HFF-Myc (cell line): ENCODE measurements around the gene LATS1.
"Not testable (repeated sequence)": the region's sequence is repeated elsewhere in the genome, so short reads cannot be mapped to it uniquely, and the experiment has no call there.

Source experiments
- DNase-seq: peaks from one replicate; pipeline ENCODE4 v3.0.0-alpha.2; 2011; ENCODE audit warnings: low read depth; ENCODE audit errors: extremely low read depth
- H3K4me3 ChIP-seq: replicated peaks from 2 replicates; pipeline ENCODE4 v1.5.1; 2011; ENCODE audit warnings: low read depth, mild to moderate bottlenecking, control low read depth, low read length
- CTCF ChIP-seq: IDR thresholded peaks from 2 replicates; pipeline ENCODE4 v1.5.1; 2012; ENCODE audit warnings: mild to moderate bottlenecking, low read depth, low read length, control low read depth; ENCODE audit errors: missing control alignments

Gene LATS1

GRCh38 chr6:149694921-149695320 lies 23.0 kb downstream of the LATS1 start:
- no peak for TF ChIP-seq CTCF
- no peak overlapping the region for H3K4me3 ChIP-seq
- DNase-seq, result no peak

DNA sequence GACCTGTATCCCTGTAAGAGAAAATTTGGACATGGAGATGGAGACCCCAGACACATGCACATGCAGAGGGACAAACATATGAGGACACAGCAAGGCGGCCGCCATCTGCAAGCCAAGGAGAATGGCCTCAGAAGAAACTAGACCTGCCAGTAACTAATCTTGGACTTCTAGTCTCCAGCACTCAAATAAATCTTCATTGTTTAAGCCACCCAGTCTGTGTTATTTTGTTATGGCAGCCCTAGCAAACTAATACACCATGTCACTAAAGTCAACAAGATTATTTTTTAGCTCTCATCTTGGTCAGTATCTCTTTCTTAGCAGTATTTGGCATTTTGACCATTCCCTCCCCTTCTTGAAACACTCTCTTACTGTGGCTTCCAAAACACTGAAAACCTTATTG lies 26.7 kb downstream of the LATS1 start:
- no peak for DNase-seq
- H3K4me3 ChIP-seq, result no peak overlapping the region
- TF ChIP-seq CTCF, result no peak

DNA sequence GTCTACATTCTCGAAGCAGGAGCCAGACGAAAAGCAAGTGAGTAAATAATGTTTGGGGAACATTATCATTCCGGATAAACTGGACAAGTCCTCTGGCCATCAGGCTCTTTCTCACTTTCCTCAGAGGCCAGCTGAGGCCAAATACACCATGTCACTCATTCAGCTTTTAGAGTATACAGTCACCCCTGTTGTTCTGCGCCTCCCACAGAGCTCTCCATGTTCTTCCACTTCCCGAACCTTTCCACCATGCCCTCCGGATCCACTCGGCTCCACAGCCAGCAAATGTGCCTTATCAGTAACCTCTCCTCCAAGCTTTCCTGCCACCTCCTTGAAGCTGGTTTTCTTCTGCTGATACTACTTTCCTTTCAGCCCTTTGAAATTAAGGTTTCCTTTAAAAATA lies 31.7 kb downstream of the LATS1 start:
- DNase-seq, result no peak
- no peak for TF ChIP-seq CTCF
- H3K4me3 ChIP-seq, result no peak overlapping the region

- DNase-seq, result no peak
- no peak overlapping the region for H3K4me3 ChIP-seq
- no peak for TF ChIP-seq CTCF
These were observed 34.5 kb downstream of the LATS1 start for GRCh38 chr6:149683256-149683859.

DNA sequence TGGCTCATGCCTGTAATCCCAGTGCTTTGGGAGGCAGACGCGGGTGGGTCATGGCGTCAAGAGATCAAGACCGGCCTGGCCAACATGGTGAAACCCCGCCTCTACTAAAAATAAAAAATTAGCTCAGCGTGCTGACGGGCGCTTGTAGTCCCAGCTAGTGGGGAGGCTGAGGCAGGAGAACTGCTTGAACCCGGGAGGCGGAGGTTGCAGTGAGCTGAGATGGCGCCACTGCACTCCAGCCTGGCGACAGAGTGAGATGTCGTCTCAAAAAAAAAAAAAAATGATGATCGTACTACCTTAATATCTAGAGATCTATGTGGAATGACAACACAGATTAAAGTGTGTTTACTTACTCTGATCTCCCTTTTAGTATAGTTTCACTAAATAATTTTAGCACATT lies 36.1 kb downstream of the LATS1 start:
- DNase-seq, result not testable (repeated sequence)

DNA sequence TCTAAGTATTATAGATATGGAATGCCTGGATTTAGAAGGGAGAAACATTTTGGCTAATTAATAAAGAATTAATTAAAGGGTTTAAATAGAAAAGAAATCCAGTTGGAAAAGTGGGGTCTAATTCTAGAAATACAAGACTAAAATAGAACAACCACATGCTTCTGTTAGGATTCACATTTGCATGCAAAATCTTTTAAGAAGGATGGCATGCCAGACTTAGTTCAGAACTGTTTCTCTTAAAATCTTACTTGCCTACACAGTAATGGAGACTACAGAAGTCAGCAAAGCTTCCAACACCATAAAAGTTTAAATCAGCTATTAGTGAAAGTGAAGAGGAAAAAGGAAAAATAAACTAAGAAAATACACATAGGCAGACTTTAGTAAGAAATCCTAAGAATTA lies 36.7 kb downstream of the LATS1 start:
- no peak for TF ChIP-seq CTCF
- no peak for DNase-seq
- no peak overlapping the region for H3K4me3 ChIP-seq

More for the DNA sequence above, 36.1 kb downstream of the LATS1 start:
- H3K4me3 ChIP-seq, result not testable (repeated sequence)

DNA sequence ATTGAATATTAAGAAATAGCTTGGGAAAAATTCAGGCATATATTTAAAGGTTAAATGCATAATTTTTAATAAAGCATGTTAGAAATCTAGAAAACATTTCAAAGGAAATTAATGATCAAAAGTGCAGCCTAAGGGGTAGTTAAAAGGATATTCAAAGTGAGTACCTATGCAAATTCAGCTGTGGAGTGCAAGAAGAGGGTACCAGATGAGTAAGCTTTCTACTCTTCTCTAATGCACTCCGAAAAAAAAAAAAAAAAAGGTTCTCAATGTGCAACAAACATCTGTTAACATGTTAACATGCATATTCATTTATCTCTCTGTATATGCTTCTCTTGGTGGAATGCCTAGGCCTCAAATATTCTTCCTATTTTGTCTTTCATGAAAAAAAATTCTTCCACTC lies 37.4 kb downstream of the LATS1 start:
- no peak for DNase-seq
- no peak for TF ChIP-seq CTCF
- no peak overlapping the region for H3K4me3 ChIP-seq

DNA sequence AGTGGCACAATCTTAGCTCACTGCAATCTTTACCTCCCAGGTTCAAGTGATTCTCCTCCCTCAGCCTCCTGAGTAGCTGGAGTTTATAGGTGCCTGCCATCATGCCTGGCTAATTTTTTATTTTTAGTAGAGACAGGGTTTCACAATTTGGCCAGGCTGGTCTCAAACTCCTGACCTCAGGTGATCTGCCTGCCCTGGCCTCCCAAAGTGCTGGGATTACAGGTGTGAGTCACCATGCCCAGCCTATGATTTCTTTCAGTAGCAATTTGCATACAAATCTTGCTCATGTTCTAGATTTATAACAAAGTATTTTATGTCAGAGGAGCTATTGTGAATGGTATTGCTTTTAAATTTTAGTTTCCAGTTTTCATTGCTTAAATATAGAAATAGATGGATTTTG lies 45.6 kb downstream of the LATS1 start:
- H3K4me3 ChIP-seq, result not testable (repeated sequence)

More for the DNA sequence above, 45.6 kb downstream of the LATS1 start:
- DNase-seq, result not testable (repeated sequence)
